ENCODE data around the gene LRRC4C. TPM values are rescaled to one million over a fixed set of nuclear protein-coding genes. Genes with fewer than 3 reads are reported as not detected.

Gene LRRC4C
- total RNA-seq, 3 donors from 2014 or later (not counting 1 experiment from before 2014, with no cell fraction given), result not detected

DNA sequence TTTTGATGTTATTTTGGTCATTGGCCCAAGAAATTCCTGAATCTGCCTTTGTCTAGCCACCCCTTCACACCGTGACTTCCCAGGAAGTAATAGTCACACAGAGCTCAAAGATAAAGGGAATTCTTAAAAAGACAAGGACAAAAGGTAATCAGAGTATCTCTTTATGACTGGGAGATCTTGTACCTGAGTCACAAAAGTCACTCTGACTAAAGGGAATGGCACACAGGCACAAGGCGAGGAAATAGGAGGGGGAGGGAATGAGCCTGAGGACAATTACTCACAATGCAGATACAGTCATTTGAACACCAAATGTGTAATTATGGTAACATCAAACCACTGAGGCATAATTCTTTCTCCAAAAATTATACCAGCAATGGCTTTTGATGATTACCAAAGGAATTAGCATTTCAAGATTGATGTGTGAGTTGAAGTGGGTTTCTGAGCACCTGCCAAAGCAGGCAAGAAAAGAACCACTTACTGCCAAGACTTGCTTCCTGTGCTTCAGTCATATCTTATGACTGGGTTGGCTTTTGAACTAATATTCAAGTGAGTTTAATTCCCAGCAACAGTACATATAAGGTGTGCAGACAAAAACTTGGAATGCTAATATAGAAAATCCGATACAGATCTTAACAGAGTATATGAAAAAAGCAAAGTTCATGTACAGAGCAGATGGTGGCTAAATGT, 856.4 kb downstream of the LRRC4C start:
- no peak overlapping the region for H3K4me3 Mint-ChIP-seq
- ATAC-seq (no peak), DNase-seq (no peak)
- Histone ChIP-seq H3K27ac (ENCODE audit: low read length) (no peak overlapping the region), H3K4me1 (ENCODE audit: control insufficient read depth, insufficient read depth, low read length) (no peaks in the 10 kb centered on the region), H3K27me3 (ENCODE audit: control insufficient read depth, insufficient read depth, low read length) (no peaks in the 10 kb centered on the region), H3K4me3 (ENCODE audit: low read length) (no peak overlapping the region), H3K9me3 (ENCODE audit: control insufficient read depth, insufficient read depth, low read length) (peaks cover 22% of the 10 kb centered on the region), H3K36me3 (ENCODE audit: control insufficient read depth, insufficient read depth, low read length) (no peaks in the 10 kb centered on the region)
- WGBS (ENCODE audit: insufficient coverage), result 87% methylated on average over 3 of the region's 3 CpGs
- intact Hi-C loops (cut with micrococcal nuclease), result no loop called here
- TF ChIP-seq, protein P1, sequence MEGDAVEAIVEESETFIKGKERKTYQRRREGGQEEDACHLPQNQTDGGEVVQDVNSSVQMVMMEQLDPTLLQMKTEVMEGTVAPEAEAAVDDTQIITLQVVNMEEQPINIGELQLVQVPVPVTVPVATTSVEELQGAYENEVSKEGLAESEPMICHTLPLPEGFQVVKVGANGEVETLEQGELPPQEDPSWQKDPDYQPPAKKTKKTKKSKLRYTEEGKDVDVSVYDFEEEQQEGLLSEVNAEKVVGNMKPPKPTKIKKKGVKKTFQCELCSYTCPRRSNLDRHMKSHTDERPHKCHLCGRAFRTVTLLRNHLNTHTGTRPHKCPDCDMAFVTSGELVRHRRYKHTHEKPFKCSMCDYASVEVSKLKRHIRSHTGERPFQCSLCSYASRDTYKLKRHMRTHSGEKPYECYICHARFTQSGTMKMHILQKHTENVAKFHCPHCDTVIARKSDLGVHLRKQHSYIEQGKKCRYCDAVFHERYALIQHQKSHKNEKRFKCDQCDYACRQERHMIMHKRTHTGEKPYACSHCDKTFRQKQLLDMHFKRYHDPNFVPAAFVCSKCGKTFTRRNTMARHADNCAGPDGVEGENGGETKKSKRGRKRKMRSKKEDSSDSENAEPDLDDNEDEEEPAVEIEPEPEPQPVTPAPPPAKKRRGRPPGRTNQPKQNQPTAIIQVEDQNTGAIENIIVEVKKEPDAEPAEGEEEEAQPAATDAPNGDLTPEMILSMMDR (IDR thresholded peaks at IDR 0.05), result no peak
- H3K27me3 Mint-ChIP-seq (ENCODE audit: low read depth in 2 of 2), result no peaks in the 10 kb centered on the region
- peaks cover 24% of the 10 kb centered on the region for H3K36me3 Mint-ChIP-seq
- peaks cover 26 to 36% of the 10 kb centered on the region in 2 donors for H3K9me3 Mint-ChIP-seq
- no peak overlapping the region for H3K27ac Mint-ChIP-seq
- no peaks in the 10 kb centered on the region for H3K4me1 Mint-ChIP-seq

DNA sequence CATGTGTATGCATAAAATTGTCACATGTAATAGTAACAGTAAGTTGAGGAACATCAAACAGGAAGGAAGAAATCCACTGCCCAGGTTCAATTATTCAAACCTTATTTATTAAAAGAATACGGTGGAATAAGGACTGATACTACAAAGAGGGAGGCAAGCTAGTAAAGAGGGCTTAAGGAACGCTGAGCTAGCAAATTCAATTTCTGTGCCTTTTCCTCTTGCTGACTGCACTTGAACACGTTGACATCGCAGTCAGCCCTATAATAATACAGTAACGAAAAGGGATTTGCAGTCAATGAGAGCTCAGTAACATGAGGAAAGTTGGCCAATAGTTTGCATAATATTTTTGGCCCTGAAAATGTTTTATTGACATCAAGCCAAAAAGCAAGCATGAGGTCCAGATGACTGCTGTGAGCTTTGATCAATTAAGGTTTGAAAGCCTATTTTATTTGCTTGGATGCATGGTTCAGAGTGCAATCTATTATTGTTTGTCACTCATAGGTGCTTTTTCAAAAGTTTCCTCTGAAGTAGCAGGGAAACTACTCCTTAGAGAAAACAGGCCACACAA, 861.8 kb downstream of the LRRC4C start:
- intact Hi-C loops (cut with micrococcal nuclease), result no loop called here
- ATAC-seq (no peak), DNase-seq (no peak)
- no peaks in the 10 kb centered on the region for H3K4me1 Mint-ChIP-seq
- WGBS (ENCODE audit: insufficient coverage), result 82% methylated on average over 5 of the region's 5 CpGs
- H3K9me3 Mint-ChIP-seq, result peaks cover 14 to 29% of the 10 kb centered on the region in 2 donors
- no peaks in the 10 kb centered on the region for H3K27me3 Mint-ChIP-seq (ENCODE audit: low read depth in 2 of 2)
- Histone ChIP-seq H3K4me1 (ENCODE audit: control insufficient read depth, insufficient read depth, low read length) (no peaks in the 10 kb centered on the region), H3K27ac (ENCODE audit: low read length) (no peak overlapping the region), H3K27me3 (ENCODE audit: control insufficient read depth, insufficient read depth, low read length) (no peaks in the 10 kb centered on the region), H3K9me3 (ENCODE audit: control insufficient read depth, insufficient read depth, low read length) (peaks cover 5% of the 10 kb centered on the region), H3K4me3 (ENCODE audit: low read length) (no peak overlapping the region), H3K36me3 (ENCODE audit: control insufficient read depth, insufficient read depth, low read length) (no peaks in the 10 kb centered on the region)
- no peaks in the 10 kb centered on the region for H3K36me3 Mint-ChIP-seq
- TF ChIP-seq, protein P1 (IDR thresholded peaks at IDR 0.05), result no peak
- H3K27ac Mint-ChIP-seq, result no peak overlapping the region
- H3K4me3 Mint-ChIP-seq, result no peak overlapping the region

DNA sequence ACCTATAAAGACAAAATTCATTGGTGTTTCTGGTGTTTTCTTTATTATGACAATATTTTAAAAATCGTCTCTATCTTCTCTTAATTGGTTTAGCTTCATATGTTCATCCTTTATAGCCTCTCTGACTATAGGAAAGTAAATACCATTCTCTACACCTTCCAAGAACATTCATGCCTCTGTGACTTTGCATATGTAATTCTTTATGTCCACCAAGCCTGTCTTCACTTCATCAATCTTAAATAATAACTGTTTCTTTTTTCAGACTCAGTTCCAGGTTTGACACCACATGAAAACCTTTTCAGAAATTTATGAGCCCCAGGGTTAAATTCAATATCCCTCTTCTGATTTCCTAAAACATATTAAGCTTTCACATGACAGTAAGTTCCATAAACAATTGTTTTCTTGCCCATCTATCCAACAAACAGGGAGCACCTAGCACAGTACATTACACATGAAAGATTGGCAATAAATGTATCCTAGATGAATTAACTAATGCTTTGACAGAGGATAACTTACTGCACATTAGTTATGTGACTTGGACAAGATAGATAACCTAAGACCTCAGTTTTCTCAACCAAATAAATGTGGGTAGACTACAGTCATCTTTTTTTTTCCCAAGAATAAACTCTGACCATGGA, 886.1 kb downstream of the LRRC4C start:
- 60% methylated on average over 1 of the region's 1 CpG for WGBS (ENCODE audit: insufficient coverage)
- no peaks in the 10 kb centered on the region for H3K9me3 ChIP-seq (ENCODE audit: control insufficient read depth, insufficient read depth, low read length)
- DNase-seq (no peak), ATAC-seq (no peak)
- no peak overlapping the region for H3K4me3 Mint-ChIP-seq
- TF ChIP-seq, protein P1 (IDR thresholded peaks at IDR 0.05), result no peak
- H3K27ac Mint-ChIP-seq, result no peak overlapping the region
- no peaks in the 10 kb centered on the region for H3K27me3 ChIP-seq (ENCODE audit: control insufficient read depth, insufficient read depth, low read length)
- peaks cover 7% of the 10 kb centered on the region for H3K36me3 Mint-ChIP-seq
- intact Hi-C loops (cut with micrococcal nuclease), result no loop called here
- H3K27ac ChIP-seq (ENCODE audit: low read length), result no peak overlapping the region
- H3K36me3 ChIP-seq (ENCODE audit: control insufficient read depth, insufficient read depth, low read length), result no peaks in the 10 kb centered on the region
- H3K4me1 Mint-ChIP-seq, result no peaks in the 10 kb centered on the region
- H3K9me3 Mint-ChIP-seq, result peaks cover 9 to 16% of the 10 kb centered on the region in 2 donors
- H3K4me1 ChIP-seq (ENCODE audit: control insufficient read depth, insufficient read depth, low read length), result no peaks in the 10 kb centered on the region
- H3K4me3 ChIP-seq (ENCODE audit: low read length), result no peak overlapping the region
- no peaks in the 10 kb centered on the region for H3K27me3 Mint-ChIP-seq (ENCODE audit: low read depth in 2 of 2)

Measured in natural killer cell (primary cell).